Neural cell (in vitro differentiated cells): ENCODE measurements around the gene CYB561D1. TPM values are rescaled to one million over a fixed set of nuclear protein-coding genes. Genes with fewer than 3 reads are reported as not detected.

Source experiments
- H2AFZ ChIP-seq: fragments of 200-600, 300-800 bp; sonication (generic), shearing (Covaris generic); 2 replicates; pipeline ENCODE4 v1.6.0; 2014; ENCODE audit warnings: low read depth, mild to moderate bottlenecking, antibody characterized with exemption, low read length, moderate library complexity
- H3F3A ChIP-seq: fragments of 200-600 bp; shearing (Covaris generic); 2 replicates; pipeline ENCODE4 v1.6.1; 2016; ENCODE audit warnings: mild to moderate bottlenecking, moderate library complexity, mixed read lengths, antibody characterized with exemption, low read length; ENCODE audit not compliant: insufficient read depth, poor library complexity, severe bottlenecking
- H3K27ac ChIP-seq: fragments of 200-600, 300-800 bp; sonication (generic), shearing (Covaris generic); 2 replicates; pipeline ENCODE4 v1.5.1; 2014; ENCODE audit warnings: mild to moderate bottlenecking, low read length, moderate library complexity
- H3K27me3 ChIP-seq: fragments of 300-800, 200-600 bp; sonication (generic), shearing (Covaris generic); 2 replicates; pipeline ENCODE4 v1.6.0; 2014; ENCODE audit warnings: mild to moderate bottlenecking, low read depth, low read length, moderate library complexity; ENCODE audit not compliant: insufficient read depth
- H3K36me3 ChIP-seq: fragments of 300-800, 200-600 bp; sonication (generic), shearing (Covaris generic); 2 replicates; pipeline ENCODE4 v1.5.1; 2014; ENCODE audit warnings: mild to moderate bottlenecking, antibody characterized with exemption, low read length, moderate library complexity; ENCODE audit not compliant: insufficient read depth
- H3K4me2 ChIP-seq: fragments of 300-800, 200-600 bp; sonication (generic), shearing (Covaris generic); 2 replicates; pipeline ENCODE4 v1.6.0; 2014; ENCODE audit warnings: mild to moderate bottlenecking, low read length
- H3K4me3 ChIP-seq: fragments of 300-800, 200-600 bp; sonication (generic), shearing (Covaris generic); 2 replicates; pipeline ENCODE4 v1.5.1; 2014; ENCODE audit warnings: mild to moderate bottlenecking, low read length, moderate library complexity
- H3K79me2 ChIP-seq: fragments of 200-600 bp; shearing (Covaris generic); replicated peaks from 2 replicates; pipeline ENCODE4 v1.6.0; 2014; ENCODE audit warnings: mild to moderate bottlenecking, low read length, moderate library complexity; ENCODE audit not compliant: insufficient read depth
- H3K9ac ChIP-seq: fragments of 300-800, 200-600 bp; sonication (generic), shearing (Covaris generic); 2 replicates; pipeline ENCODE4 v1.6.1; 2016; ENCODE audit warnings: mild to moderate bottlenecking, low read length, mixed read lengths
- H3K9me2 ChIP-seq: fragments of 200-600 bp; shearing (Covaris generic); 2 replicates; pipeline ENCODE4 v1.6.1; 2016; ENCODE audit warnings: mild to moderate bottlenecking, low read length, mixed read lengths; ENCODE audit not compliant: insufficient read depth
- H3K9me3 ChIP-seq: fragments of 200-600, 300-800 bp; sonication (generic), shearing (Covaris generic); 2 replicates; pipeline ENCODE4 v1.6.1; 2016; ENCODE audit warnings: mild to moderate bottlenecking, mixed run types, low read length, moderate library complexity, mixed read lengths
- H4K20me1 ChIP-seq: fragments of 200-600 bp; shearing (Covaris generic); 2 replicates; pipeline ENCODE4 v1.6.1; 2016; ENCODE audit warnings: mild to moderate bottlenecking, mixed run types; ENCODE audit not compliant: insufficient read depth
- CTCF ChIP-seq: fragments of 450-650 bp; IDR thresholded peaks from 2 replicates; pipeline ENCODE4 v1.5.1; 2014; ENCODE audit warnings: antibody characterized with exemption, mild to moderate bottlenecking, moderate library complexity; ENCODE audit not compliant: poor library complexity, severe bottlenecking
- EP300 ChIP-seq: fragments of 450-650 bp; conservative IDR thresholded peaks from 2 replicates; pipeline ENCODE4 v1.6.1; 2014; ENCODE audit warnings: antibody characterized with exemption, mild to moderate bottlenecking, moderate library complexity; ENCODE audit not compliant: poor library complexity, severe bottlenecking
- EZH2 ChIP-seq: fragments of 200-600, 300-800 bp; shearing (Covaris generic), sonication (generic); IDR thresholded peaks from 2 replicates; pipeline ENCODE4 v1.6.1; 2014; ENCODE audit warnings: antibody characterized with exemption, low read length, borderline replicate concordance, mild to moderate bottlenecking; ENCODE audit not compliant: insufficient read depth, poor library complexity, severe bottlenecking
- MXI1 ChIP-seq: fragments of 450-650 bp; conservative IDR thresholded peaks from 2 replicates; pipeline ENCODE4 v1.6.1; 2014; ENCODE audit warnings: antibody characterized with exemption, mild to moderate bottlenecking; ENCODE audit not compliant: poor library complexity, severe bottlenecking
- POLR2AphosphoS5 ChIP-seq: IDR thresholded peaks from 2 replicates; pipeline ENCODE4 v1.6.1; 2012
- RAD21 ChIP-seq: fragments of 450-650 bp; conservative IDR thresholded peaks from 2 replicates; pipeline ENCODE4 v1.6.1; 2014; ENCODE audit warnings: antibody characterized with exemption, mild to moderate bottlenecking, moderate library complexity
- REST ChIP-seq: IDR thresholded peaks from 2 replicates; pipeline ENCODE4 v1.6.1; 2012; ENCODE audit warnings: borderline replicate concordance
- SMC3 ChIP-seq: fragments of 450-650 bp; conservative IDR thresholded peaks from 2 replicates; pipeline ENCODE4 v1.6.1; 2014; ENCODE audit warnings: antibody characterized with exemption, mild to moderate bottlenecking, moderate library complexity; ENCODE audit not compliant: poor library complexity
- TAF1 ChIP-seq: IDR thresholded peaks from 2 replicates; pipeline ENCODE4 v1.6.1; 2012; ENCODE audit warnings: low read depth
- polyA plus RNA-seq: library from polyadenylated mRNA; depleted of rRNA; stranded (reverse); fragments of >200 nt; gene quantifications from 2 replicates; pipeline ENCODE4 v1.2.3, GENCODE V29; 2014

CYB561D1 gene
- polyA plus RNA-seq, 1 donor from 2014 or later: 7.2 TPM

- no peak overlapping the region for H3K4me2 ChIP-seq
- peaks cover 6% of the 10 kb centered on the region for H3K27me3 ChIP-seq
- no peak overlapping the region for H3K9ac ChIP-seq
- no peak overlapping the region for H3K4me3 ChIP-seq
- H3K79me2 ChIP-seq: no peaks in the 10 kb centered on the region
- TF ChIP-seq POLR2AphosphoS5 (no peak), CTCF (no peak), REST (no peak), SMC3 (no peak)
- H4K20me1 ChIP-seq: no peaks in the 10 kb centered on the region
- H3K27ac ChIP-seq: no peak overlapping the region
- peaks cover 6% of the 10 kb centered on the region for H3K9me3 ChIP-seq
- H3K9me2 ChIP-seq: no peaks in the 10 kb centered on the region
- no peaks in the 10 kb centered on the region for H3F3A ChIP-seq
- no peak overlapping the region for H2AFZ ChIP-seq
- H3K36me3 ChIP-seq: no peaks in the 10 kb centered on the region
Observed at GRCh38 chr1:109457819-109458218, 36.1 kb upstream of the CYB561D1 start.

GRCh38 chr1:109466125-109466451 is 27.8 kb upstream of the CYB561D1 start:
- Histone ChIP-seq H3K79me2 (no peaks in the 10 kb centered on the region), H3K9me3 (no peaks in the 10 kb centered on the region), H3K4me3 (peak overlapping the region; percentile 55), H3K27ac (no peak overlapping the region), H2AFZ (no peak overlapping the region), H3K27me3 (peaks cover 82% of the 10 kb centered on the region), H3F3A (no peaks in the 10 kb centered on the region), H3K36me3 (no peaks in the 10 kb centered on the region), H4K20me1 (no peaks in the 10 kb centered on the region), H3K9ac (no peak overlapping the region), H3K4me2 (no peak overlapping the region), H3K9me2 (no peaks in the 10 kb centered on the region)
- no peak for TF ChIP-seq EZH2
- TF ChIP-seq RAD21: no peak
- TF ChIP-seq MXI1: no peak
- no peak for TF ChIP-seq CTCF
- TF ChIP-seq REST: no peak
- TF ChIP-seq EP300: no peak
- no peak for TF ChIP-seq SMC3
- no peak for TF ChIP-seq TAF1
- TF ChIP-seq POLR2AphosphoS5: no peak
